ENCODE data around the gene RXFP4.
"Not testable (repeated sequence)": the region's sequence is repeated elsewhere in the genome, so short reads cannot be mapped to it uniquely, and the experiment has no call there.

The RXFP4 gene, protein sequence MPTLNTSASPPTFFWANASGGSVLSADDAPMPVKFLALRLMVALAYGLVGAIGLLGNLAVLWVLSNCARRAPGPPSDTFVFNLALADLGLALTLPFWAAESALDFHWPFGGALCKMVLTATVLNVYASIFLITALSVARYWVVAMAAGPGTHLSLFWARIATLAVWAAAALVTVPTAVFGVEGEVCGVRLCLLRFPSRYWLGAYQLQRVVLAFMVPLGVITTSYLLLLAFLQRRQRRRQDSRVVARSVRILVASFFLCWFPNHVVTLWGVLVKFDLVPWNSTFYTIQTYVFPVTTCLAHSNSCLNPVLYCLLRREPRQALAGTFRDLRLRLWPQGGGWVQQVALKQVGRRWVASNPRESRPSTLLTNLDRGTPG

GRCh38 chr1:155940993-155941844 lies at the start of gene RXFP4:
TSS of gene RXFP4 (plus strand) at chr1:155941638. CDS start at chr1:155941710, 72 bp downstream.
- no peak for DNase-seq

GRCh38 chr1:155892796-155893195 lies 48.6 kb upstream of the RXFP4 start:
- no peak for DNase-seq

DNA sequence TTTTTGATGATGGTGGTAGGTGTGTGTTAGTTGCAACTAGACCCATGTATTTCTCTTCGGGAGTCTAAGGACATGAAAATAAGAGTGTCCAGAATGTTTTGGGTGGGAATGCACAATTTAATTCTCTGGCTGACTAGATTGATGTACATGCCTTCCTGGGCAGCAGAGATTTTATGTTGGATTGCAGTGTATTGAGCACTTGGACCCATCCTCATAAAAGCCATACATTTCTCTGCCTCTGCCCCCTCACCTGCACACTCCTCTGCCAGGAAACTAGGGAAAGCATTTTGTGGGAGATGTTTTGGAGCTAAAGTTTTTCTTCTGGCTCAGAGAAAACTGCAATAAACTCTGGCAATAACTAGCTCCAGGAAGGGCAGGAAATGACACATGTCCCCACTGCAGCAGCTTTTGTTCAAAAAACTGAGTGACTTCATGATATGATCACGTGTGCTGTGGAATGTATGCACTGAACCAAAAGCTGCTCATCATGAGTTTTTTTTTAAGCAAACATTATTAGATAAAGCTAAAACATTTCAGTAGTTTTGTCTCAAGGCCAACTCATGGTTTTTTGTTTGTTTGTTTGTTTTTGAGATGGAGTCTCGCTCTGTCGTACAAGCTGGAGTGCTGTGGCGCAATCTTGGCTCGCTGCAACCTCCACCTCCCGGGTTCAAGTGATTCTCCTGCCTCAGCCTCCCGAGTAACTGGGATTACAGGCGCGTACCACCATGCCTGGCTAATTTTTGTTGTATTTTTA lies 47.9 kb upstream of the RXFP4 start:
- no peak for DNase-seq

DNA sequence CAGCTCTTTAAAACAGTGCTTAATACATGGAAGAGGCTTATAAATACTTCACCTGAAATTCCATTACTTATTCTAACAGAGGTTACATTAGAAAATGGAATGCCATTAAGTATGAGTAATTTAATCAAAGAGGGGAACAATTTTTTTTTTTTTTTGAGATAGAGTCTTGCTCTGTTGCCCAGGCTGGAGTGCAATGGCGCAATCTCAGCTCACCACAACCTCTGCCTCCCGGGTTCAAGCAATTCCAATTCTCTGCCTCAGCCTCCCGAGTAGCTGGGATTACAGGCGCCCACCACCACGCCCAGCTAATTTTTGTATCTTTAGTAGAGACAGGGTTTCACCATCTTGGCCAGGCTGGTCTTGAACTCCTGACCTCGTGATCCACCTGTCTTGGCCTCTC lies 45.8 kb upstream of the RXFP4 start:
- not testable (repeated sequence) for DNase-seq

- not testable (repeated sequence) for DNase-seq
Measured at GRCh38 chr1:155896476-155896875, 45.0 kb upstream of the RXFP4 start.

- no peak for DNase-seq
Measured at GRCh38 chr1:155897746-155898145, 43.7 kb upstream of the RXFP4 start.

DNA sequence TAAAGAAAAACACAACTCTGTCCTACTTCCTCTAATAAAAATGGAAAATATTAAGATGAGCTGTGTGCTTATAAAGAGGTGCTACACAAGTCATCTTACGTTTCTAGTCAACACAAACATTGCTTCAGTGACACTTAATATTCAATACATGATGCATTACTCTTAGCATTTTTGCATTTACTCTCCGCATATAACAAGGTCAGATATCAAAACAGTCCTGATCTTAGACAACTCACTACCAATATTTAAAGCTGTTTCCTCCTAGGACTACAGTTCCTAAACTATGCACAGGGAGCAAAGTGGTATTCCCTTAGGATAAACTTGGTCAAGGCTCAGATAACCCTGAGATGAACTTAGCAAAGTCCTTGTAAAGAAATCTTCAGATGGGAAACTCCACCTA lies 42.5 kb upstream of the RXFP4 start:
- DNase-seq = no peak

GRCh38 chr1:155899683-155900082 lies 41.8 kb upstream of the RXFP4 start:
- no peak for DNase-seq

GRCh38 chr1:155900161-155900560 lies 41.3 kb upstream of the RXFP4 start:
- DNase-seq = no peak

- DNase-seq = no peak
Measured at GRCh38 chr1:155904261-155904660, 37.2 kb upstream of the RXFP4 start.

DNA sequence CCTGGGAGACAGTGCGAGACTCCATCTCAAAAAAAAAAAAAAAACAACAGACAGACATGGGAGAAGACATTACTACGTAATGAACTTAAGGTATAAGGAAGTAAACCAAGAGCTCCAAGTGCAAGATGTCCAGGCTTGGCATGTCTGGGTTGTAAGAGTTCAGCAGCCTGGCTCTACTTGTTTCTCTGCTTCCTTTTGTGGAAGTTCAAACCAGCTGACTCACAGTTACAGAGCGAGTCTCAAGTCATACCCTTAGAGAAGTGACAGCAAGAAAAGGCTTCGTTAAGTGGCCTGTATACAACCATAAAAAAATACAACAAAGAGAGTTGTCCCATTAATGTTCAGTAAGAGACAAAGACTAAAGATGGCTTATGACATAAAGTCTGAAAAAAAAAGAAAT lies 31.5 kb upstream of the RXFP4 start:
- no peak for DNase-seq

GRCh38 chr1:155910621-155911121 lies 30.8 kb upstream of the RXFP4 start:
- no peak for DNase-seq

DNA sequence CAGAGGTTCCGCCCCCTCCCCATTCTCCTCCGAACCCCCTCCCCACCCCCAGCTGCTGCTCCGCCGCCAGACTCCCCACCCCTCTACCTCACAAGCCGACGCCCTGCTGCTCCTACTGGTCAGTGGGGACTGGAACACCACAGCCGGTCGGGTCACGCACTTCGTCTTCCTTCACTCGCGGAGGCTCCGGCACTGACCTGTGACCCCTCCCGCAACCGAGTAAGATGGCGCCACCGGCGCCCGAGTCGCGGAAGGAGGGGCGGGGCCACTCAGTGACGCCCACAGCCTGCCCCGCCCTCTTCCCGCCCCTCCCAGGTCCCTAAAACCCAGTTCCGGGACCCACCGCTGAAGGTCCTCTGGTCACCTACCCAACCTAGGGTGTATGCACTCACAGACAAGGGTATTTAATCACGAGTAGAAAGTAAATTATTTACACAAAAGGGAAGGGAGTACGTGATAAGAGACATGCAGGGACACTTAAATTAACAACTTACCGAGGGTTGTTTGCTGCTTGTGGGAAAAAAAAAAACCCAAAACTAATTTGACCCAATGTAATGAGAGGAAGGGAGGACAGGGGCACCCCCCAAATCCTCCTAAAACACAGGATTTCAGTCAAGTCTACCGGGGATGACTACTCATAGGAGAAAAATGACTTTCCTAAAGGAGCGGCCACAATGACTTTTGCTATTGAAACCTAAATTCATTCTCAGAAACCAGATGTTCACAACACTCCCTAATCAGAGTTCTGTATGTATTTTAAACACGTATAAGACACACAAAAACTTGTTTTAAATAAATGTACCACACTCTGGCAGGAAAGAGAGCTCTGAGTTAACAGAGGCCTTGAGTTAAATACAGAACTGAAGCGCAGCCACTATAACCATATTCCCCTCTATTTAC lies 30.0 kb upstream of the RXFP4 start, which contains the start of gene RIT1:
RIT1 (minus strand) TSS at position 194 of the 900 bp plus-strand sequence. CDS start 588 bp downstream, outside the sequence.
- DNase-seq = no peak

DNA sequence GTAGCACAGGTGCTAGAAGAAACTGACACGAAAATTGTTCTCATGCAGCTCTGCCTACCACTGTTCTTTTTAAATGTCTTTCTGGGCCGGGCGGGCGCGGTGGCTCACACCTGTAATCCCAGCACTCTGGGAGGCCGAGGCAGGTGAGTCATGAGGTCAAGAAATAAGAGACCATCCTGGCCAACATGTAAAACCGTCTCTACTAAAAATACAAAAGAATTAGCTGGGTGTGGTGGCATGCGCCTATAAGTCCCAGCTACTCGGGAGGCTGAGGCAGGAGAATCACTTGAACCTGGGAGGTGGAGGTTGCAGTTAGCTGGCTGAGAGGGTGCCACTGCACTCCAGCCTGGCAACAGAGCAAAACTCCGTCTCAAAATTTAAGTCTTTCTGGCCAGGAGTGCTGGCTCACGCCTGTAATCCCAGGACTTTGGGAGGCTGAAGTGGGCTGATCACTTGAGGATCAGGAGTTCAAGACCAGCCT lies 29.3 kb upstream of the RXFP4 start:
- DNase-seq = no peak

DNA sequence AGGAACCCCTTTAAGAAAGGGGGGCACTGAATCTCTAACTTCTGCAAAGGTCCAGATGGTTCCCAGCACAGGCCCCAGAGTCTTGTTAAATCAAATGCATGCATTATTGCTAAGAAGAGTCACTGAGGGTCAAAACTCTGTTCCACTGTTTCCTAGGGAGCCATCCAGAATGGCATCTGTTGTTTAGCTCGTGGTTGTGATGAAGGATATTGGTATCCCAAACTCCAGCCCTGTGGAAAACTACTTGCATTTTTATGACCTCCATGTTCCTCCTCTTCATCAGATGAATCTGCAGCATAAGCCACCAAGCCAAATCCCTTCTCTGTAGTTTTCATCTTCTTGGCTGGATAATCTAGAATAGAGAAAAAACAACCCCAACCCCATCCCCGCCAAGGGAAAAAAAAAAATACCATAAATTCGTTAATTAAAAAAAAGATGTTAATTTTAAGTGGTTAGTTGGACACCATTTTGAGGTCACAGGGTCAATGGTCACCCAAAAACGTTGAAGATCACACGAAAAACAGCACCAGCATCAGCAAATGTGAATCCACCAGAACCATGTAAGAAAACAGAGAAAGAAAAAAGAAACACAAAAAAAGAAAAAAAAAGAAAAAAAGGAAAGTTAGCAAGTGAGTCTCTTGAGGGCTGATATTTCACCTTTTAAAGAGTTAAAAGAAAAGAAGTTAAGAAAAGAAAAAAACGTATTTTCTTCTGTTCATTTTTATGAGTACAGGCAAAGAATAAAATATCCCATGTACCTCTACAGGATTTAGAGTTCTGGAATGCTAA lies 27.3 kb upstream of the RXFP4 start:
- DNase-seq = no peak

DNA sequence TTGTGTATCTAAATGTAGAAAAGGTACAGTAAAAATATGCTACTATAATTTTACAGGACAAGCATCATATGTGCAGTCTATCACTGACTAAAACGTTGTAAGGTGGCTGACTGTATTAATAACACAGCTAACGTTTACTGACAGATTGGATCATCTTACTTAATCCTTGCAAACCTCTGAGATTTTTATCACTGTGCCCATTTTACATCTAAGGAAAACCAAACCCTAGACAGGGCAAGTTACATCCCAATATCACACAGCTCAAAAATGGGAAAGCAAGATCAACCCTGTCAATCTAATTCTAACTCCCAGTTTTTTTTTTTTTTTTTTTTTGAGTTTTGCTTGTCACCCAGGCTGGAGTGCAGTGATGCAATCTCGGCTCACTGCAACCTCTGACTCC lies 22.8 kb upstream of the RXFP4 start:
- no peak for DNase-seq

DNA sequence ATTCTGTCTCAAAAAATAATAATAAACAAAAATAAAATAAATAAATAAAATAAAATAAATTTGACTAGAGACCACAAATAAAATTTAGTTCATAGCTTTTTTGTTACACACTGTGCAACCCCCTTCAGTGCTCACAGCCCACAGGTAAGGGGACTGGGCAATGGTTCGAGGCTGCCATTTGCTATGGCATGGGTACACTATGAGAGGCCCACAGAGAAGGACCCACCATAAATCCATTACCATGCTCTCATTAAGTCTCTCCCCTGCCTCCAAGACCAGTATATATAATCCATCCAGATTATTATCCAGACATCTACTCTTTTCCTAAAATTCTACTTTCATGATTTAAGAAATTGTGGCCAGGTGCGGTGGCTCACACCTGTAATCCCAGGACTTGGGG lies 21.6 kb upstream of the RXFP4 start:
- DNase-seq = no peak

- no peak for DNase-seq
Measured at GRCh38 chr1:155920717-155921116, 20.7 kb upstream of the RXFP4 start.

- DNase-seq = no peak
Measured at GRCh38 chr1:155925506-155925905, 15.9 kb upstream of the RXFP4 start.

DNA sequence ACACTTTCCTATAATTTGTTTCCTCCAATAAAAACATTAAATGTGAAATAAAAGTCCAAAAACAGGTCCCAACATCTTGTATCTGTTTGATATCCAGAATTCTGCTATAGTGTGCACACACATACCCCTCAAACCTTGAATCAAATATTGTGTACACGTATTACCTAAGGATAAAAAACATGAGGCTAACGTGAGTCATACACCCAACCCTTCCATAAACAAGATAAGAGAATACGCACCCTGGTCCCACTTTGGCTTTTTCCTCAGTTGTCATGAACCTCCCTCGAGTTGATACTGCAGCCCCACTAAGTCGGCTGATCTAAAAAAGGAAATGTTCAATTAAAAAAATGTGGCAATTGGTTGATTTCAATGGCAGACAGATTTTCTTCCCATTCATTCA lies 12.4 kb upstream of the RXFP4 start:
- DNase-seq = no peak

DNA sequence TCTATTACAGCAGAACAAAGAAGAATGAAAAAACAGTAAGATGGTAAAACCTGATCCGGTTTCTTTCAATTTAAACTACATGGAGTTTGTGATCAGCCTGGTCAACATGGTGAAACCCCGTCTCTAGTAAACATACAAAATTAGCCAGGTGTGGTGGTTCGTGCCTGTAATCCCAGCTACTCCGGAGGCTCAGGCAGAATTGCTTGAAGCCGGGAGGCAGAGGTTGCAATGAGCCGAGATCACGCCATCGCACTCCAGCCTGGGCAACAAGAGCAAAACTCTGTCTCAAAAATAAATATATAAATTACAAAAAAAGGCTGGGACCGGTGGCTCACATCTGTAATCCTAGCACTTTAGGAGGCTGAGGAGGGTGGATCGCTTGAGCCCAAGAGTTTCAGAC lies 10.7 kb upstream of the RXFP4 start:
- DNase-seq = not testable (repeated sequence)

Measured in cerebellar nuclear complex (tissue), 1 donor.